Cerebellar nuclear complex (tissue), 1 donor: Measurements from ENCODE around the gene C2orf92.

Source experiments
- DNase-seq, 2 experiments: peaks; one replicate each; lab custom pipeline; 2025; lab: John Stamatoyannopoulos, UW

Gene C2orf92

GRCh38 chr2:97714084-97714949 lies 44.8 kb downstream of the C2orf92 start:
- DNase-seq = no peak

- no peak for DNase-seq
Observed at GRCh38 chr2:97714950-97715652, 45.6 kb downstream of the C2orf92 start.

- DNase-seq = no peak
Observed at GRCh38 chr2:97715951-97716694, 46.6 kb downstream of the C2orf92 start.

GRCh38 chr2:97716695-97717612 lies 47.4 kb downstream of the C2orf92 start:
- no peak for DNase-seq

GRCh38 chr2:97717613-97717995 lies 48.1 kb downstream of the C2orf92 start:
- DNase-seq = no peak

- DNase-seq = no peak
Observed at GRCh38 chr2:97718051-97718882, 48.8 kb downstream of the C2orf92 start.

- no peak for DNase-seq
Observed at GRCh38 chr2:97718942-97719341, 49.4 kb downstream of the C2orf92 start.

- DNase-seq = no peak
Observed at GRCh38 chr2:97719362-97720155, 50.0 kb downstream of the C2orf92 start.

GRCh38 chr2:97720746-97721145 lies 51.2 kb downstream of the C2orf92 start:
- DNase-seq = no peak

- DNase-seq = no peak
Observed at GRCh38 chr2:97722227-97722626, 52.7 kb downstream of the C2orf92 start.

GRCh38 chr2:97723156-97724072 lies 53.9 kb downstream of the C2orf92 start:
- no peak for DNase-seq

- no peak for DNase-seq
Observed at GRCh38 chr2:97724073-97724410, 54.5 kb downstream of the C2orf92 start.

- no peak for DNase-seq
Observed at GRCh38 chr2:97724501-97724900, 55.0 kb downstream of the C2orf92 start.

GRCh38 chr2:97724946-97725688 lies 55.6 kb downstream of the C2orf92 start:
- no peak for DNase-seq

GRCh38 chr2:97726261-97727064 lies 57.0 kb downstream of the C2orf92 start:
- DNase-seq = no peak

GRCh38 chr2:97727296-97727695 lies 57.8 kb downstream of the C2orf92 start:
- DNase-seq = no peak

- DNase-seq = no peak
Observed at GRCh38 chr2:97728091-97728731, 58.7 kb downstream of the C2orf92 start.
